Transverse colon (tissue), 4 donors: Measurements from ENCODE around the gene RUVBL2.

ENCODE experiments used
- CTCF ChIP-seq, 5 experiments: fragments of 200-600 bp in 3 of 5; fragments of 450-650 bp in 2 of 5; sonication (generic) in 3 of 5; IDR thresholded peaks; 1 replicate in 2 of 5; 2 replicates in 3 of 5; pipeline ENCODE4 v1.5.1; 2016 to 2017; ENCODE audit warnings: antibody characterized with exemption in 5 of 5, inconsistent platforms in 3 of 5, mild to moderate bottlenecking in 2 of 5, moderate library complexity in 1 of 5
- POLR2A ChIP-seq: fragments of 450-650 bp; IDR thresholded peaks from one replicate; pipeline ENCODE4 v1.6.1; 2016; ENCODE audit warnings: antibody characterized with exemption, mild to moderate bottlenecking, moderate library complexity
- POLR2AphosphoS5 ChIP-seq, 3 donors: sonication (generic); formaldehyde crosslinking; IDR thresholded peaks; one replicate each; pipeline ENCODE4 v1.6.1; 2016; ENCODE audit warnings: antibody characterized with exemption in 3 of 3

GRCh38 chr19:49020342-49020741 lies 26.7 kb downstream of the RUVBL2 start:
- TF ChIP-seq CTCF (IDR thresholded peaks at IDR 0.05) (no peak), POLR2A (no peak), POLR2AphosphoS5 (IDR thresholded peaks at IDR 0.05) (no peak)
